ENCODE results near the gene PKIG. TPM values are rescaled to one million over a fixed set of nuclear protein-coding genes. Genes with fewer than 3 reads are reported as not detected.

PKIG gene
- total RNA-seq, 1 experiment from 2014 or later, result 19.2 TPM

- H3K36me3 Mint-ChIP-seq (ENCODE audit: insufficient read depth, unreplicated experiment), result no peaks in the 10 kb centered on the region
- H3K4me3 Mint-ChIP-seq (ENCODE audit: unreplicated experiment), result no peak overlapping the region
- CTCF ChIA-PET, result interaction anchor here (0.6 to 2.8 kb wide), 3 partner anchors 68 to 199 kb away, joined by 3 to 8 read pairs (median 3); no protein-coding TSS in a partner anchor
- no TSS peak for BruUV-seq (replicated peaks)
- H3K9me3 Mint-ChIP-seq (ENCODE audit: unreplicated experiment), result no peaks in the 10 kb centered on the region
- H3K4me1 Mint-ChIP-seq (ENCODE audit: insufficient read depth, unreplicated experiment), result peaks cover 12% of the 10 kb centered on the region
- POLR2A ChIA-PET, result interaction anchor here (0.6 kb wide), 1 partner anchor 108 kb away, joined by 3 read pairs; no protein-coding TSS in a partner anchor
- intact Hi-C loops (cut with micrococcal nuclease), result loop anchor here (10.0 kb wide), 2 partner anchors 125 to 385 kb away; partner anchors contain the start of genes OSER1 and TTPAL
- no peak for TF ChIP-seq CTCF (IDR thresholded peaks at IDR 0.05; ENCODE audit: unreplicated experiment)
- no peak overlapping the region for H3K27ac Mint-ChIP-seq (ENCODE audit: low read depth, unreplicated experiment)
- H3K27me3 Mint-ChIP-seq (ENCODE audit: insufficient read depth, unreplicated experiment), result no peaks in the 10 kb centered on the region
- no peak for DNase-seq (ENCODE audit: unreplicated experiment)
Observed at GRCh38 chr20:44599715-44600114, 17.3 kb downstream of the PKIG start.

DNA sequence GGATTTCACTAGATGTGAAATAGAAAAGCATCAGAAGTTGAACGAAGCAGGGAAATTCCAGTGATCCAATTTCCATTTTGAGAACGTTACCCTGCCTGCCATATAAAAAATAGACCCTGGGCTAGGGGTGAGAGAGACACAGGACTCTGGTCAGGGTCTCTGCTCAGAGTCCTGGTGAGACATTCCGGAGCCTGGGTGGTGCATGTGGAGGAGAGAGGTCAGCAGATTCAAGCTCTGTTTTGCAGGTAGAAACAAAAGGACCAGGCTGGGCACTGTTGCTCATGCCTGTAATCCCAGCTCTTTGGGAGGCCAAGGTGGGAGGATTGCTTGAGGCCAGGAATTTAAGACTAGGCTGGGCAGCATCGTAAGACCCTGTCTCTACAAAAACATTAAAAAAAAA lies 17.9 kb downstream of the PKIG start:
- H3K4me3 Mint-ChIP-seq (ENCODE audit: unreplicated experiment), result no peak overlapping the region
- no peaks in the 10 kb centered on the region for H3K36me3 Mint-ChIP-seq (ENCODE audit: insufficient read depth, unreplicated experiment)
- no TSS peak for BruUV-seq (replicated peaks)
- intact Hi-C loops (cut with micrococcal nuclease), result loop anchor here (10.0 kb wide), 2 partner anchors 126 to 386 kb away; partner anchors contain the start of genes OSER1 and TTPAL
- TF ChIP-seq CTCF (IDR thresholded peaks at IDR 0.05; ENCODE audit: unreplicated experiment), result no peak
- no peaks in the 10 kb centered on the region for H3K9me3 Mint-ChIP-seq (ENCODE audit: unreplicated experiment)
- ChIA-PET CTCF (interaction anchor here (0.7 to 1.9 kb wide), 2 partner anchors 10 to 13 kb away, joined by 3 to 10 read pairs; no protein-coding TSS in a partner anchor), POLR2A (interaction anchor here (0.6 kb wide), 1 partner anchor 109 kb away, joined by 3 read pairs; no protein-coding TSS in a partner anchor)
- no peaks in the 10 kb centered on the region for H3K27me3 Mint-ChIP-seq (ENCODE audit: insufficient read depth, unreplicated experiment)
- no peak for DNase-seq (ENCODE audit: unreplicated experiment)
- H3K27ac Mint-ChIP-seq (ENCODE audit: low read depth, unreplicated experiment), result peak overlapping the region; percentile 15
- peaks cover 12% of the 10 kb centered on the region for H3K4me1 Mint-ChIP-seq (ENCODE audit: insufficient read depth, unreplicated experiment)

DNA sequence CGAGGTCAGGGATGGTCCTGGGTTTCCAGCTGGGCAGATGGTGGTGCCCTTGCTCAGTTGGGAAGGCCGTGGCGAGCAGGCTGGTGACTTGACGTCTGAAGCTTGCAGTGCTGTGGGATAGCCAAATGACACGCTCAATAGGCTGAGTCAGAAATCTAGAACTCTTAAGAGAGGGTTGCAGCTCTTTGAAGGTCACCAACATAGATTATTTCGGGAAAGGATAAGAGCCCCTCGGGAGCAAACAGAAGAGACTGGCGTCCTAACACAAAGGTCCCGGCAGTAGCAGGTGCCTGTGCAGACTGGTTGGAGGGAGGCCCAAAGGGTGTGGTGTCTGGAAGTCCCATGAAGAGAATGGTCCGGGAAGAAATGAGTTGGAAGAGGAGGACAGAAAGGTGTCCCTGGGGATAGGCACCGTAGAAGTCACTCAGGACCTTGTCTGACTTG lies 18.4 kb downstream of the PKIG start:
- no peak for TF ChIP-seq CTCF (IDR thresholded peaks at IDR 0.05; ENCODE audit: unreplicated experiment)
- ChIA-PET POLR2A (no interaction called here), CTCF (interaction anchor here (0.7 to 1.9 kb wide), 2 partner anchors 9 to 14 kb away, joined by 3 to 10 read pairs; no protein-coding TSS in a partner anchor)
- intact Hi-C loops (cut with micrococcal nuclease), result loop anchor here (10.0 kb wide), 2 partner anchors 126 to 386 kb away; partner anchors contain the start of genes OSER1 and TTPAL
- H3K4me3 Mint-ChIP-seq (ENCODE audit: unreplicated experiment), result no peak overlapping the region
- no TSS peak for BruUV-seq (replicated peaks)
- H3K27ac Mint-ChIP-seq (ENCODE audit: low read depth, unreplicated experiment), result peak overlapping the region; percentile 15
- H3K9me3 Mint-ChIP-seq (ENCODE audit: unreplicated experiment), result no peaks in the 10 kb centered on the region
- H3K4me1 Mint-ChIP-seq (ENCODE audit: insufficient read depth, unreplicated experiment), result peaks cover 12% of the 10 kb centered on the region
- H3K36me3 Mint-ChIP-seq (ENCODE audit: insufficient read depth, unreplicated experiment), result no peaks in the 10 kb centered on the region
- no peak for DNase-seq (ENCODE audit: unreplicated experiment)
- no peaks in the 10 kb centered on the region for H3K27me3 Mint-ChIP-seq (ENCODE audit: insufficient read depth, unreplicated experiment)

DNA sequence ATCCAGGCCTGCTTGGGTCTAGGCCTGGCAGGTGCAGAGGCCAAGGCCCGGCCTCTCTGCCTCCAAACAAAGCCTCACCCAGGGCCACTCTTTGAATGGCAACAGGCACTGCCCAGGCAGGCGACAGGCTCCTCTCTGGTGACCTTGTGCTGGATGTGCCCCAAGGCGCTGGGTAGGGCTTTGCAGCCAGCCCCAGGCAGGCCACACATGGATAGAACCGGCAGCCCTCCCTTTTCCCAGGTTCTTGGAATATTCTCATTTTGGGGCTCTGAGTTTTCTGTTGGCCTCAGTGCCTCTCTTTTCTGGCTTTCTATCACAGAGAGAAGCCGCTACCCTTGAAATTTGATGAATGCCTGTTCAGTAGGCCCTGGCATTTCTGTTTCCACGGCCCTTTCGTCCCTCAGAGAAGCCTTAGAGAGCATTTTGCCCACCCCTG lies 18.9 kb downstream of the PKIG start:
- POLR2A ChIA-PET, result interaction anchor here (1.1 kb wide), 1 partner anchor 125 kb away, joined by 4 read pairs; no protein-coding TSS in a partner anchor
- DNase-seq (ENCODE audit: unreplicated experiment), result no peak
- H3K36me3 Mint-ChIP-seq (ENCODE audit: insufficient read depth, unreplicated experiment), result no peaks in the 10 kb centered on the region
- no peak overlapping the region for H3K4me3 Mint-ChIP-seq (ENCODE audit: unreplicated experiment)
- H3K27me3 Mint-ChIP-seq (ENCODE audit: insufficient read depth, unreplicated experiment), result no peaks in the 10 kb centered on the region
- H3K27ac Mint-ChIP-seq (ENCODE audit: low read depth, unreplicated experiment), result no peak overlapping the region
- peaks cover 12% of the 10 kb centered on the region for H3K4me1 Mint-ChIP-seq (ENCODE audit: insufficient read depth, unreplicated experiment)
- intact Hi-C loops (cut with micrococcal nuclease), result loop anchor here (10.0 kb wide), 2 partner anchors 126 to 386 kb away; partner anchors contain the start of genes OSER1 and TTPAL
- no peaks in the 10 kb centered on the region for H3K9me3 Mint-ChIP-seq (ENCODE audit: unreplicated experiment)
- no TSS peak for BruUV-seq (replicated peaks)
- CTCF ChIA-PET, result interaction anchor here (0.8 to 1.9 kb wide), 2 partner anchors 9 to 81 kb away, joined by 4 to 10 read pairs; no protein-coding TSS in a partner anchor
- TF ChIP-seq CTCF (IDR thresholded peaks at IDR 0.05; ENCODE audit: unreplicated experiment), result no peak

Data from MCF 10A (cell line).